Stimulated activated naive CD8-positive, alpha-beta T cell treated with anti-CD3 and anti-CD28 coated beads, Interleukin-15, Interleukin-2, amounts not matched to agents 100 U/mL and 50 U/mL, for 24 hours (primary cell): ENCODE measurements around the gene KCNA2.

Source experiments
- ATAC-seq: fragments of 150-1000 bp; cut with Tn5 transposase; one replicate; pipeline ENCODE4 v1.10.0; 2021
- DNase-seq: peaks from one replicate; pipeline ENCODE4 v3.0.0; 2021

KCNA2 gene

GRCh38 chr1:110602466-110602865, 3.7 kb downstream of the KCNA2 start:
- no peak for ATAC-seq
- DNase-seq, result no peak

GRCh38 chr1:110601332-110601731, 4.8 kb downstream of the KCNA2 start:
- ATAC-seq (no peak), DNase-seq (no peak)

GRCh38 chr1:110600716-110601115, 5.4 kb downstream of the KCNA2 start:
- ATAC-seq, result no peak
- DNase-seq, result no peak

GRCh38 chr1:110597966-110598365, 8.2 kb downstream of the KCNA2 start:
- DNase-seq (no peak), ATAC-seq (no peak)

- DNase-seq (no peak), ATAC-seq (no peak)
Observed at GRCh38 chr1:110596312-110596711, 9.8 kb downstream of the KCNA2 start.

GRCh38 chr1:110595353-110595710, 10.8 kb downstream of the KCNA2 start:
- DNase-seq (no peak), ATAC-seq (no peak)

GRCh38 chr1:110594456-110595352, 11.5 kb downstream of the KCNA2 start:
- ATAC-seq (no peak), DNase-seq (no peak)

GRCh38 chr1:110593902-110594301, 12.3 kb downstream of the KCNA2 start:
- ATAC-seq (no peak), DNase-seq (no peak)

- DNase-seq (no peak), ATAC-seq (no peak)
Observed at GRCh38 chr1:110591956-110592355, 14.2 kb downstream of the KCNA2 start.

GRCh38 chr1:110588991-110589390, 17.2 kb downstream of the KCNA2 start:
- no peak for ATAC-seq
- no peak for DNase-seq

GRCh38 chr1:110588486-110588885, 17.7 kb downstream of the KCNA2 start:
- ATAC-seq (no peak), DNase-seq (no peak)

GRCh38 chr1:110587906-110588305, 18.3 kb downstream of the KCNA2 start:
- DNase-seq, result no peak
- no peak for ATAC-seq

GRCh38 chr1:110585481-110585880, 20.7 kb downstream of the KCNA2 start:
- ATAC-seq (no peak), DNase-seq (no peak)

GRCh38 chr1:110584045-110584444, 22.1 kb downstream of the KCNA2 start:
- ATAC-seq, result no peak
- no peak for DNase-seq

- DNase-seq, result no peak
- ATAC-seq, result no peak
Observed at GRCh38 chr1:110583505-110583904, 22.7 kb downstream of the KCNA2 start.

GRCh38 chr1:110582378-110582777, 23.8 kb downstream of the KCNA2 start:
- DNase-seq, result no peak
- no peak for ATAC-seq

- ATAC-seq, result no peak
- no peak for DNase-seq
Observed at GRCh38 chr1:110581682-110582145, 24.4 kb downstream of the KCNA2 start.

GRCh38 chr1:110580244-110580643, 25.9 kb downstream of the KCNA2 start:
- ATAC-seq (no peak), DNase-seq (no peak)

- DNase-seq (no peak), ATAC-seq (no peak)
Observed at GRCh38 chr1:110579460-110579859, 26.7 kb downstream of the KCNA2 start.

- DNase-seq (no peak), ATAC-seq (no peak)
Observed at GRCh38 chr1:110576441-110576840, 29.7 kb downstream of the KCNA2 start.

GRCh38 chr1:110573314-110573713, 32.8 kb downstream of the KCNA2 start:
- no peak for ATAC-seq
- no peak for DNase-seq

- ATAC-seq (no peak), DNase-seq (no peak)
Observed at GRCh38 chr1:110572751-110573150, 33.4 kb downstream of the KCNA2 start.

- DNase-seq (no peak), ATAC-seq (no peak)
Observed at GRCh38 chr1:110570901-110571300, 35.3 kb downstream of the KCNA2 start.

- no peak for DNase-seq
- ATAC-seq, result no peak
Observed at GRCh38 chr1:110570307-110570706, 35.9 kb downstream of the KCNA2 start.
